HEK293 (cell line): ENCODE measurements around the gene PCP4.

ENCODE experiments used
- ATF2 ChIP-seq: fragments of 450-650 bp; formaldehyde crosslinking; IDR thresholded peaks from 2 replicates; pipeline ENCODE4 v1.5.1; 2016; ENCODE audit warnings: missing biosample characterization, missing genetic modification characterization, low read depth
- CTCF ChIP-seq: fragments of 450-650 bp; formaldehyde crosslinking; IDR thresholded peaks from 2 replicates; pipeline ENCODE4 v1.5.1; 2016; ENCODE audit warnings: missing biosample characterization, missing genetic modification characterization
- HOXA7 ChIP-seq: sonication (generic); formaldehyde crosslinking; IDR thresholded peaks from 2 replicates; pipeline ENCODE4 v1.8.1; 2022; ENCODE audit warnings: missing genetic modification reagents, borderline replicate concordance
- KLF1 ChIP-seq: fragments of 450-650 bp; formaldehyde crosslinking; IDR thresholded peaks from 2 replicates; pipeline ENCODE4 v1.5.1; 2016; ENCODE audit warnings: missing biosample characterization, missing genetic modification characterization
- PRDM4 ChIP-seq: fragments of 450-650 bp; formaldehyde crosslinking; IDR thresholded peaks from 2 replicates; pipeline ENCODE4 v1.5.1; 2017; ENCODE audit warnings: missing biosample characterization, missing genetic modification characterization
- REST ChIP-seq: fragments of 450-650 bp; formaldehyde crosslinking; IDR thresholded peaks from 2 replicates; pipeline ENCODE4 v1.5.1; 2016; ENCODE audit warnings: missing biosample characterization, missing genetic modification characterization
- ZBTB7A ChIP-seq: fragments of 450-650 bp; formaldehyde crosslinking; IDR thresholded peaks from 2 replicates; pipeline ENCODE4 v1.5.1; 2016; ENCODE audit warnings: low read depth, missing biosample characterization, missing genetic modification characterization
- ZNF423 ChIP-seq: fragments of 450-650 bp; formaldehyde crosslinking; IDR thresholded peaks from 2 replicates; pipeline ENCODE4 v1.5.1; 2016; ENCODE audit warnings: missing biosample characterization, missing genetic modification characterization
- ZNF791 ChIP-seq: fragments of 450-650 bp; formaldehyde crosslinking; IDR thresholded peaks from 2 replicates; pipeline ENCODE4 v1.5.1; 2016; ENCODE audit warnings: missing biosample characterization, missing genetic modification characterization
- TF ChIP-seq, protein P1 (sequence below): fragments of 450-650 bp; formaldehyde crosslinking; optimal IDR thresholded peaks from 2 replicates; pipeline ENCODE3; 2016; ENCODE audit warnings: missing biosample characterization, mild to moderate bottlenecking, missing genetic modification characterization
- TF ChIP-seq, protein P2 (sequence below): fragments of 450-650 bp; formaldehyde crosslinking; IDR thresholded peaks from 2 replicates; pipeline ENCODE4 v1.5.0; 2017; ENCODE audit warnings: missing biosample characterization, missing genetic modification characterization, borderline replicate concordance

GRCh38 chr21:39882839-39883195, 15.6 kb downstream of the PCP4 start:
- TF ChIP-seq ZNF791 (tag by site-specific recombination), result no peak
- no peak for TF ChIP-seq REST
- no peak for TF ChIP-seq CTCF
- TF ChIP-seq ATF2 (tag by site-specific recombination), result no peak
- TF ChIP-seq, protein P1, sequence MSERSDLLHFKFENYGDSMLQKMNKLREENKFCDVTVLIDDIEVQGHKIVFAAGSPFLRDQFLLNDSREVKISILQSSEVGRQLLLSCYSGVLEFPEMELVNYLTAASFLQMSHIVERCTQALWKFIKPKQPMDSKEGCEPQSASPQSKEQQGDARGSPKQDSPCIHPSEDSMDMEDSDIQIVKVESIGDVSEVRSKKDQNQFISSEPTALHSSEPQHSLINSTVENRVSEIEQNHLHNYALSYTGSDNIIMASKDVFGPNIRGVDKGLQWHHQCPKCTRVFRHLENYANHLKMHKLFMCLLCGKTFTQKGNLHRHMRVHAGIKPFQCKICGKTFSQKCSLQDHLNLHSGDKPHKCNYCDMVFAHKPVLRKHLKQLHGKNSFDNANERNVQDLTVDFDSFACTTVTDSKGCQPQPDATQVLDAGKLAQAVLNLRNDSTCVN (tag by site-specific recombination), result no peak
- no peak for TF ChIP-seq PRDM4 (tag by site-specific recombination)
- TF ChIP-seq, protein P2, sequence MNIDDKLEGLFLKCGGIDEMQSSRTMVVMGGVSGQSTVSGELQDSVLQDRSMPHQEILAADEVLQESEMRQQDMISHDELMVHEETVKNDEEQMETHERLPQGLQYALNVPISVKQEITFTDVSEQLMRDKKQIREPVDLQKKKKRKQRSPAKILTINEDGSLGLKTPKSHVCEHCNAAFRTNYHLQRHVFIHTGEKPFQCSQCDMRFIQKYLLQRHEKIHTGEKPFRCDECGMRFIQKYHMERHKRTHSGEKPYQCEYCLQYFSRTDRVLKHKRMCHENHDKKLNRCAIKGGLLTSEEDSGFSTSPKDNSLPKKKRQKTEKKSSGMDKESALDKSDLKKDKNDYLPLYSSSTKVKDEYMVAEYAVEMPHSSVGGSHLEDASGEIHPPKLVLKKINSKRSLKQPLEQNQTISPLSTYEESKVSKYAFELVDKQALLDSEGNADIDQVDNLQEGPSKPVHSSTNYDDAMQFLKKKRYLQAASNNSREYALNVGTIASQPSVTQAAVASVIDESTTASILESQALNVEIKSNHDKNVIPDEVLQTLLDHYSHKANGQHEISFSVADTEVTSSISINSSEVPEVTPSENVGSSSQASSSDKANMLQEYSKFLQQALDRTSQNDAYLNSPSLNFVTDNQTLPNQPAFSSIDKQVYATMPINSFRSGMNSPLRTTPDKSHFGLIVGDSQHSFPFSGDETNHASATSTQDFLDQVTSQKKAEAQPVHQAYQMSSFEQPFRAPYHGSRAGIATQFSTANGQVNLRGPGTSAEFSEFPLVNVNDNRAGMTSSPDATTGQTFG (tag by site-specific recombination), result no peak
- TF ChIP-seq ZNF423, result no peak
- TF ChIP-seq ZBTB7A (tag by site-specific recombination), result no peak
- no peak for TF ChIP-seq HOXA7 (CRISPR knock-in tag)
- no peak for TF ChIP-seq KLF1
